Smooth muscle cell (in vitro differentiated cells): ENCODE results near the gene ZNF425. TPM values are rescaled to one million over a fixed set of nuclear protein-coding genes. Genes with fewer than 3 reads are reported as not detected.

Experiments used
- DNase-seq: peaks from one replicate; lab custom pipeline; 2025; ENCODE audit not compliant: unreplicated experiment; lab: John Stamatoyannopoulos, UW
- H2AFZ ChIP-seq: fragments of 200-600 bp; sonication (generic); 2 replicates; pipeline ENCODE4 v1.6.0; 2016; ENCODE audit warnings: antibody characterized with exemption, low read depth, mild to moderate bottlenecking
- H3F3A ChIP-seq: fragments of 200-600 bp; sonication (generic); 2 replicates; pipeline ENCODE4 v1.6.0; 2017; ENCODE audit warnings: antibody characterized with exemption, low read depth
- H3K27ac ChIP-seq: fragments of 200-600 bp; sonication (generic); 2 replicates; pipeline ENCODE4 v1.5.1; 2016; ENCODE audit warnings: low read depth, mild to moderate bottlenecking
- H3K27me3 ChIP-seq: fragments of 200-600 bp; sonication (generic); 2 replicates; pipeline ENCODE4 v1.6.1; 2016; ENCODE audit warnings: low read depth, mild to moderate bottlenecking
- H3K36me3 ChIP-seq: fragments of 200-600 bp; sonication (generic); 2 replicates; pipeline ENCODE4 v1.5.1; 2016; ENCODE audit warnings: low read depth
- H3K4me1 ChIP-seq: fragments of 200-600 bp; sonication (generic); 2 replicates; pipeline ENCODE4 v1.5.1; 2016; ENCODE audit warnings: low read depth
- H3K4me2 ChIP-seq: fragments of 200-600 bp; sonication (generic); 2 replicates; pipeline ENCODE4 v1.6.0; 2016; ENCODE audit warnings: mild to moderate bottlenecking
- H3K4me3 ChIP-seq: fragments of 200-600 bp; sonication (generic); 2 replicates; pipeline ENCODE4 v1.5.1; 2016; ENCODE audit warnings: mild to moderate bottlenecking
- H3K79me2 ChIP-seq: fragments of 200-600 bp; sonication (generic); 2 replicates; pipeline ENCODE4 v1.6.0; 2016; ENCODE audit warnings: low read depth, mild to moderate bottlenecking
- H3K9ac ChIP-seq: fragments of 200-600 bp; sonication (generic); 2 replicates; pipeline ENCODE4 v1.6.0; 2016; ENCODE audit warnings: low read depth
- H3K9me3 ChIP-seq: fragments of 200-600 bp; sonication (generic); replicated peaks from 2 replicates; pipeline ENCODE4 v1.5.1; 2016; ENCODE audit warnings: low read depth
- H4K20me1 ChIP-seq: fragments of 200-600 bp; sonication (generic); 2 replicates; pipeline ENCODE4 v1.6.0; 2016; ENCODE audit warnings: low read depth
- WGBS: methylation state at CpG from one replicate; pipeline ENCODE4 v1.1.7; 2016; ENCODE audit warnings: low lambda C conversion rate; 5-methylcytosine and 5-hydroxymethylcytosine counted together
- polyA plus RNA-seq: library from polyadenylated mRNA; unstranded; fragments of >200 nt; fragmentation: Nextera tagmentation; extraction: Ambion mirVana; gene quantifications from 2 replicates; pipeline ENCODE4 v1.2.1, GENCODE V29; 2016
- total RNA-seq: library from RNA; depleted of rRNA; stranded (reverse); fragments of >200 nt; gene quantifications from 2 replicates; pipeline ENCODE4 v1.2.3, GENCODE V29; 2014
- TF ChIP-seq, protein P1 (sequence below): fragments of 200-600 bp; sonication (generic); IDR thresholded peaks from 2 replicates; pipeline ENCODE4 v1.5.1; 2017; ENCODE audit warnings: borderline replicate concordance, mild to moderate bottlenecking, antibody characterized with exemption; ENCODE audit not compliant: insufficient read depth, poor library complexity, severe bottlenecking

ZNF425 gene
- total and polyA plus RNA-seq, 2 experiments from 2014 or later = 4.3 to 4.5 TPM

DNA sequence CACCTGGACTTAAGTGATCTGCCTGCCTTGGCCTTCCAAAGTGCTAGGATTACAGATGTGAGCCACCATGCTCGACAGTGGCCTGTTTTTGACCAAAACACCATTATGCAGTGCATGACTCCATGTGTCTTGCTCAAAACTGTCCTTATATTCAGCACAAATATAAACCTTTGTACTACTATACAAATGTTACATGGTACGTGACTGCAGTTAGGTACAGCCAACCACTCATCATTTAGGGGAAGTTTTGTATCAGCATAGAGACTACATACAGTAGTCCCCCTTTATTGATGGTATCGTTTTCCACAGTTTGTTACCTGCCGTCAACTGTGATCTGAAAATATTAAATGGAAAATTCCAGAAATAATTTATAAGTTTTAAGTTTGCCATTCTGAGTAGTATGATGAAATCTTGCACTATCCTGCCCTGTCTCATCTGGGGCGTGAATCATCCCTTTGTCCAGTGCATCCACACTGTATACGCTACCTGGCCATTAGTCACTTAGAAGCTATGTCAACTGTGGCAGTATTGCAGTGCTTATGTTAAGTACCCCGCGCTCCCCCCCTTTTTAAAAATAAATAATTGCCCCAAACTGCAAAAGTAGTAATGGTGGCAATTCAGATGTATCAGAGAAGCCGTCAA lies 45.9 kb upstream of the ZNF425 start:
- H4K20me1 ChIP-seq = no peaks in the 10 kb centered on the region
- H3K36me3 ChIP-seq = peaks cover 18% of the 10 kb centered on the region
- no peaks in the 10 kb centered on the region for H3F3A ChIP-seq
- H3K4me2 ChIP-seq = no peak overlapping the region
- 77% methylated on average over 9 of the region's 9 CpGs for WGBS
- H2AFZ ChIP-seq = no peak overlapping the region
- peak overlapping the region; percentile 81 for H3K27ac ChIP-seq
- DNase-seq = no peak
- H3K79me2 ChIP-seq = peaks cover 9% of the 10 kb centered on the region
- no peaks in the 10 kb centered on the region for H3K27me3 ChIP-seq
- no peaks in the 10 kb centered on the region for H3K9me3 ChIP-seq
- no peak overlapping the region for H3K4me3 ChIP-seq
- peak overlapping the region; percentile 37 for H3K9ac ChIP-seq
- H3K4me1 ChIP-seq = no peaks in the 10 kb centered on the region
- TF ChIP-seq, protein P1, sequence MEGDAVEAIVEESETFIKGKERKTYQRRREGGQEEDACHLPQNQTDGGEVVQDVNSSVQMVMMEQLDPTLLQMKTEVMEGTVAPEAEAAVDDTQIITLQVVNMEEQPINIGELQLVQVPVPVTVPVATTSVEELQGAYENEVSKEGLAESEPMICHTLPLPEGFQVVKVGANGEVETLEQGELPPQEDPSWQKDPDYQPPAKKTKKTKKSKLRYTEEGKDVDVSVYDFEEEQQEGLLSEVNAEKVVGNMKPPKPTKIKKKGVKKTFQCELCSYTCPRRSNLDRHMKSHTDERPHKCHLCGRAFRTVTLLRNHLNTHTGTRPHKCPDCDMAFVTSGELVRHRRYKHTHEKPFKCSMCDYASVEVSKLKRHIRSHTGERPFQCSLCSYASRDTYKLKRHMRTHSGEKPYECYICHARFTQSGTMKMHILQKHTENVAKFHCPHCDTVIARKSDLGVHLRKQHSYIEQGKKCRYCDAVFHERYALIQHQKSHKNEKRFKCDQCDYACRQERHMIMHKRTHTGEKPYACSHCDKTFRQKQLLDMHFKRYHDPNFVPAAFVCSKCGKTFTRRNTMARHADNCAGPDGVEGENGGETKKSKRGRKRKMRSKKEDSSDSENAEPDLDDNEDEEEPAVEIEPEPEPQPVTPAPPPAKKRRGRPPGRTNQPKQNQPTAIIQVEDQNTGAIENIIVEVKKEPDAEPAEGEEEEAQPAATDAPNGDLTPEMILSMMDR = no peak

DNA sequence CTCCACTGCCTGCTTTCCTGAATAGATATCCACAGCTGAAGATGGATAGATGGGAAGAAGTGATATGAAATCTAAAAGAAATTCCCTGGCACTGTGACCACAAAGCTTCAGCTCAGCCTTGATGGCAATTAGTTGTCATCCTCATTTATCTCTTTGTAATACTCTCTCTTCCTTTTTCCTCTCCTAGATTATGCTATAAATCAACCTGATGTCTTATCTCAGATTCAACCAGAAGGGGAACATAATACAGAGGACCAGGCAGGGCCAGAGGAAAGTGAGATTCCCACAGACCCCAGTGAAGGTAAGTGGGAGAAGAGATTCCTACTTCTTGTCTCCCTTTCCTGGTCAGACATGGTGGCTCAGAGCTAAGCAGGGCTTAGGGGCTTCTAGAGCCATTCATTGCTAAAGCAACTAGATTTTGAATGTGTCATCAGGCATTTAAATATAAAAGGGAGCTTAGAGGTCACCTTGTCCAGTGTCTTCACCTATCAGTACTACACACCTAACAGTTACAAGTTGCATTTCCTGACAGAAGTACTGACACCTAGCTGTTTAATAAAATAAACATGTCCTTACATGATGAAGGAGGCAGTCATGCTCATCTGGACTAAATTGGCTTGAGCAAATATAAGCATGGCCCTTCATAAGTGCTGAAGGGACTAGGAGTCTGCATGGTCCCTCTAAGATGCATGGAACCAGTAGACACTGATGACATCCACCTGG lies 40.7 kb upstream of the ZNF425 start:
- no peaks in the 10 kb centered on the region for H3K9me3 ChIP-seq
- H3K9ac ChIP-seq = no peak overlapping the region
- no peaks in the 10 kb centered on the region for H3K27me3 ChIP-seq
- H3K4me3 ChIP-seq = no peak overlapping the region
- no peaks in the 10 kb centered on the region for H3K4me1 ChIP-seq
- peaks cover 6% of the 10 kb centered on the region for H4K20me1 ChIP-seq
- no peak overlapping the region for H3K27ac ChIP-seq
- no peaks in the 10 kb centered on the region for H3F3A ChIP-seq
- peaks cover 25% of the 10 kb centered on the region for H3K36me3 ChIP-seq
- TF ChIP-seq, protein P1 = no peak
- H2AFZ ChIP-seq = no peak overlapping the region
- H3K79me2 ChIP-seq = peaks cover 18% of the 10 kb centered on the region
- no peak overlapping the region for H3K4me2 ChIP-seq
- no peak for DNase-seq

DNA sequence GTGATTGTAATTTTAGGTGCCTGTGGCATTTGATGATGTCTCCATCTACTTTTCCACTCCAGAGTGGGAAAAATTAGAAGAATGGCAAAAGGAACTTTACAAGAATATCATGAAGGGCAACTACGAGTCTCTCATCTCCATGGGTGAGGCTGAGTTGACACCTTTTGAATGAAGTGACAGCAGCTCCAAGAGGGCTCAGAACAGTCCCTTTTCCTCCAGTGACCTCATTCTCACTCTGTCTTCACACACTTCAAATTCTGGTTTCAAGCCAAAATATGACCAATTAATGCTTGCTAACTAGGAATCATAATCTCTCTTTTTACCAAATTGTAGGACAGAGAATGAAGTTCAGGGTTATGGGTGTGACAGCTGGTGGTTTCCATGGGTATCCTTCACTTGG lies 40.0 kb upstream of the ZNF425 start:
- H3F3A ChIP-seq = no peaks in the 10 kb centered on the region
- no peak overlapping the region for H3K9ac ChIP-seq
- H4K20me1 ChIP-seq = peaks cover 11% of the 10 kb centered on the region
- H3K36me3 ChIP-seq = peaks cover 25% of the 10 kb centered on the region
- no peak overlapping the region for H3K4me2 ChIP-seq
- H3K4me1 ChIP-seq = no peaks in the 10 kb centered on the region
- H3K27me3 ChIP-seq = no peaks in the 10 kb centered on the region
- TF ChIP-seq, protein P1 = no peak
- peaks cover 21% of the 10 kb centered on the region for H3K79me2 ChIP-seq
- H3K4me3 ChIP-seq = no peak overlapping the region
- whole genome bisulfite sequencing = 95% methylated on average over 1 of the region's 1 CpG
- no peak overlapping the region for H2AFZ ChIP-seq
- no peak for DNase-seq
- no peaks in the 10 kb centered on the region for H3K9me3 ChIP-seq
- H3K27ac ChIP-seq = no peak overlapping the region
